HepG2 (cell line): ENCODE results near the gene QRICH2. TPM values are rescaled to one million over a fixed set of nuclear protein-coding genes. Genes with fewer than 3 reads are reported as not detected.

ENCODE experiments used
- DNMT3B ChIP-seq: conservative IDR thresholded peaks from 2 replicates; pipeline ENCODE4 v1.6.1; 2016; ENCODE audit warnings: missing biosample characterization, control low read depth
- HDAC6 ChIP-seq: fragments of 200-600 bp; sonication (generic); IDR thresholded peaks from 2 replicates; pipeline ENCODE4 v1.7.0; 2017; ENCODE audit warnings: mild to moderate bottlenecking, antibody characterized with exemption, low read length, low read depth
- IRF2 ChIP-seq: IDR thresholded peaks from 2 replicates; pipeline ENCODE4 v1.6.1; 2018; ENCODE audit warnings: missing genetic modification reagents, missing compliant biosample characterization
- MYC ChIP-seq: sonication (generic); formaldehyde crosslinking; IDR thresholded peaks from 2 replicates; pipeline ENCODE4 v1.9.0; 2021; ENCODE audit warnings: missing genetic modification reagents, borderline replicate concordance
- NFAT5 ChIP-seq: sonication (generic); formaldehyde crosslinking; IDR thresholded peaks from 2 replicates; pipeline ENCODE4 v1.4.0; 2020; ENCODE audit warnings: missing genetic modification reagents
- PHF20 ChIP-seq: sonication (generic); formaldehyde crosslinking; IDR thresholded peaks from 2 replicates; pipeline ENCODE4 v1.5.0; 2020; ENCODE audit warnings: mild to moderate bottlenecking, missing genetic modification reagents
- RNF2 ChIP-seq: fragments of 450-650 bp; conservative IDR thresholded peaks from 2 replicates; pipeline ENCODE4 v1.6.1; 2016; ENCODE audit warnings: low read depth
- SETDB1 ChIP-seq: sonication (generic); formaldehyde crosslinking; IDR thresholded peaks from 2 replicates; pipeline ENCODE4 v1.5.1; 2020; ENCODE audit warnings: missing genetic modification reagents, mild to moderate bottlenecking, borderline replicate concordance
- SOX6 ChIP-seq, 2 experiments: fragments of 450-650 bp in 1 of 2; sonication (generic) in 1 of 2; formaldehyde crosslinking in 1 of 2; IDR thresholded peaks; 2 replicates each; pipeline versions ENCODE4 v1.4.0 to v1.6.1; 2017 to 2020; ENCODE audit warnings: antibody characterized with exemption in 1 of 2, mild to moderate bottlenecking in 1 of 2, missing genetic modification reagents in 1 of 2
- TAF1 ChIP-seq: sonication (generic); formaldehyde crosslinking; IDR thresholded peaks from 2 replicates; pipeline ENCODE4 v1.4.0; 2020; ENCODE audit warnings: missing genetic modification reagents
- ZKSCAN8 ChIP-seq: IDR thresholded peaks from 2 replicates; pipeline ENCODE4 v1.6.1; 2016; ENCODE audit warnings: borderline replicate concordance, missing genetic modification reagents, missing compliant biosample characterization
- ZMAT3 ChIP-seq: sonication (generic); formaldehyde crosslinking; conservative IDR thresholded peaks from 2 replicates; pipeline ENCODE4 v1.7.0; 2021; ENCODE audit warnings: missing genetic modification reagents
- ZNF10 ChIP-seq: sonication (generic); formaldehyde crosslinking; IDR thresholded peaks from 2 replicates; pipeline ENCODE4 v1.4.0; 2020; ENCODE audit warnings: mild to moderate bottlenecking, low read depth, missing genetic modification reagents, borderline replicate concordance
- ZNF296 ChIP-seq: sonication (generic); formaldehyde crosslinking; conservative IDR thresholded peaks from 2 replicates; pipeline ENCODE4 v1.5.0; 2020; ENCODE audit warnings: mild to moderate bottlenecking, missing genetic modification reagents
- ZNF772 ChIP-seq: sonication (generic); formaldehyde crosslinking; IDR thresholded peaks from 2 replicates; pipeline ENCODE4 v1.5.0; 2020; ENCODE audit warnings: mild to moderate bottlenecking, missing genetic modification reagents
- ZNF800 ChIP-seq: sonication (generic); formaldehyde crosslinking; IDR thresholded peaks from 2 replicates; pipeline ENCODE4 v1.4.0; 2020; ENCODE audit warnings: missing genetic modification reagents
- ZNF839 ChIP-seq: sonication (generic); formaldehyde crosslinking; IDR thresholded peaks from 2 replicates; pipeline ENCODE4 v1.4.0; 2020; ENCODE audit warnings: missing genetic modification reagents, mild to moderate bottlenecking, borderline replicate concordance
- polyA plus RNA-seq, 8 experiments: library from polyadenylated mRNA; depleted of rRNA in 3 of 8; stranded (reverse) in 7 of 8; unstranded in 1 of 8; fragments of >200 nt; fragmentation: Illumina TruSeq in 4 of 8; extraction: Trizol in 4 of 8; gene quantifications; 2 replicates each; pipeline versions ENCODE4 v1.2.1 to v1.2.3, GENCODE V29; 2011 to 2016; ENCODE audit warnings: low read depth in 4 of 8, missing spikeins in 1 of 8, mixed read lengths in 1 of 8; ENCODE audit not compliant: insufficient read depth in 1 of 8
- total RNA-seq, 5 experiments: library from RNA; depleted of rRNA; stranded (reverse); fragments of >200 nt; fragmentation: Illumina TruSeq; extraction: Trizol; gene quantifications; 2 replicates each; pipeline ENCODE4 v1.2.3, GENCODE V29; 2016; ENCODE audit warnings: low read depth in 1 of 5
- TF ChIP-seq, protein P1 (sequence below): IDR thresholded peaks from 2 replicates; pipeline ENCODE4 v1.4.0; 2020; ENCODE audit warnings: mild to moderate bottlenecking, missing genetic modification reagents

The QRICH2 gene
- total and polyA plus RNA-seq, 2 of the 13 experiments (the other 11 are each of a cell fraction or from before 2014, with no cell fraction given), result 3.7 to 5.7 TPM

- TF ChIP-seq, protein P1, sequence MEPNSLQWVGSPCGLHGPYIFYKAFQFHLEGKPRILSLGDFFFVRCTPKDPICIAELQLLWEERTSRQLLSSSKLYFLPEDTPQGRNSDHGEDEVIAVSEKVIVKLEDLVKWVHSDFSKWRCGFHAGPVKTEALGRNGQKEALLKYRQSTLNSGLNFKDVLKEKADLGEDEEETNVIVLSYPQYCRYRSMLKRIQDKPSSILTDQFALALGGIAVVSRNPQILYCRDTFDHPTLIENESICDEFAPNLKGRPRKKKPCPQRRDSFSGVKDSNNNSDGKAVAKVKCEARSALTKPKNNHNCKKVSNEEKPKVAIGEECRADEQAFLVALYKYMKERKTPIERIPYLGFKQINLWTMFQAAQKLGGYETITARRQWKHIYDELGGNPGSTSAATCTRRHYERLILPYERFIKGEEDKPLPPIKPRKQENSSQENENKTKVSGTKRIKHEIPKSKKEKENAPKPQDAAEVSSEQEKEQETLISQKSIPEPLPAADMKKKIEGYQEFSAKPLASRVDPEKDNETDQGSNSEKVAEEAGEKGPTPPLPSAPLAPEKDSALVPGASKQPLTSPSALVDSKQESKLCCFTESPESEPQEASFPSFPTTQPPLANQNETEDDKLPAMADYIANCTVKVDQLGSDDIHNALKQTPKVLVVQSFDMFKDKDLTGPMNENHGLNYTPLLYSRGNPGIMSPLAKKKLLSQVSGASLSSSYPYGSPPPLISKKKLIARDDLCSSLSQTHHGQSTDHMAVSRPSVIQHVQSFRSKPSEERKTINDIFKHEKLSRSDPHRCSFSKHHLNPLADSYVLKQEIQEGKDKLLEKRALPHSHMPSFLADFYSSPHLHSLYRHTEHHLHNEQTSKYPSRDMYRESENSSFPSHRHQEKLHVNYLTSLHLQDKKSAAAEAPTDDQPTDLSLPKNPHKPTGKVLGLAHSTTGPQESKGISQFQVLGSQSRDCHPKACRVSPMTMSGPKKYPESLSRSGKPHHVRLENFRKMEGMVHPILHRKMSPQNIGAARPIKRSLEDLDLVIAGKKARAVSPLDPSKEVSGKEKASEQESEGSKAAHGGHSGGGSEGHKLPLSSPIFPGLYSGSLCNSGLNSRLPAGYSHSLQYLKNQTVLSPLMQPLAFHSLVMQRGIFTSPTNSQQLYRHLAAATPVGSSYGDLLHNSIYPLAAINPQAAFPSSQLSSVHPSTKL (CRISPR knock-in tag), result 0 out of 2 replicates have a peak, but pooled peaks have one; percentile 11
- TF ChIP-seq SETDB1 (CRISPR knock-in tag), result no peak
- TF ChIP-seq RNF2, result peak; percentile 78
- TF ChIP-seq ZNF10 (CRISPR knock-in tag), result no peak
- peak; percentile 31; the same call in 1 of the 2 replicates for TF ChIP-seq TAF1 (CRISPR knock-in tag)
- peak; percentile 80; the same call in 1 of the 2 replicates for TF ChIP-seq NFAT5 (CRISPR knock-in tag)
- peak; percentile 44; the same call in 1 of the 2 replicates for TF ChIP-seq MYC (CRISPR knock-in tag)
- no peak for TF ChIP-seq HDAC6
- TF ChIP-seq IRF2 (CRISPR knock-in tag), result peak; percentile 15; the same call in 1 of the 2 replicates
- 0 out of 2 replicates have a peak, but pooled peaks have one; percentile 28 for TF ChIP-seq ZNF296 (CRISPR knock-in tag)
- peak; percentile 42; the same call in 1 of the 2 replicates for TF ChIP-seq ZNF772 (CRISPR knock-in tag)
- TF ChIP-seq ZNF839 (CRISPR knock-in tag), result 0 out of 2 replicates have a peak, but pooled peaks have one; percentile 60
- 0 out of 2 replicates have a peak, but pooled peaks have one; percentile 25 for TF ChIP-seq PHF20
- no peak for TF ChIP-seq ZKSCAN8
- TF ChIP-seq SOX6 (IDR thresholded peaks at IDR 0.05), result no peak
- peak; percentile 32; the same call in 1 of the 2 replicates for TF ChIP-seq SOX6 (CRISPR knock-in tag; IDR thresholded peaks at IDR 0.05)
- 0 out of 2 replicates have a peak, but pooled peaks have one; percentile 21 for TF ChIP-seq ZMAT3
- no peak for TF ChIP-seq DNMT3B (CRISPR knock-in tag)
- TF ChIP-seq ZNF800 (CRISPR knock-in tag), result peak; percentile 53; the same call in 1 of the 2 replicates
Observed at GRCh38 chr17:76240461-76241203, 67.4 kb downstream of the QRICH2 start, which contains the start of gene RNF157 (continued).
